PFSK-1 (cell line): ENCODE results near the gene VANGL1.

Experiments
- FOXP2 ChIP-seq: optimal IDR thresholded peaks from 2 replicates; pipeline ENCODE3; 2011; ENCODE audit warnings: borderline replicate concordance, control low read depth, inconsistent platforms; ENCODE audit not compliant: insufficient read depth; ENCODE audit errors: extremely low read length, extremely low read depth
- POLR2AphosphoS5 ChIP-seq: IDR thresholded peaks from 2 replicates; pipeline ENCODE4 v1.6.1; 2012; ENCODE audit warnings: low read depth, mild to moderate bottlenecking, control low read depth, low read length, moderate library complexity
- REST ChIP-seq, 2 experiments: IDR thresholded peaks; 2 replicates each; pipeline versions ENCODE4 v1.6.1 to v1.8.0; 2011 to 2012; ENCODE audit warnings: low read depth in 2 of 2, low read length in 2 of 2, control low read depth in 1 of 2, inconsistent platforms in 1 of 2, mild to moderate bottlenecking in 1 of 2, moderate library complexity in 1 of 2; ENCODE audit not compliant: insufficient read depth in 1 of 2
- SIN3A ChIP-seq: IDR thresholded peaks from 2 replicates; pipeline ENCODE4 v1.6.1; 2012; ENCODE audit warnings: mild to moderate bottlenecking, low read length, moderate library complexity, borderline replicate concordance; ENCODE audit not compliant: insufficient read depth
- TAF1 ChIP-seq: IDR thresholded peaks from 2 replicates; pipeline ENCODE4 v1.6.1; 2012; ENCODE audit warnings: low read length, control low read depth, borderline replicate concordance; ENCODE audit not compliant: insufficient read depth

- TF ChIP-seq POLR2AphosphoS5 = no peak
- TF ChIP-seq FOXP2 = no peak
- no peak for TF ChIP-seq TAF1
- TF ChIP-seq SIN3A = no peak
- no peak for TF ChIP-seq REST (IDR thresholded peaks at IDR 0.05; ENCODE audit: insufficient read depth in 1 of 2, low read depth in 2 of 2, low read length in 2 of 2)
Observed at GRCh38 chr1:115613767-115614166, 28.0 kb upstream of the VANGL1 start.
